ENCODE measurements around the gene PCOLCE2.

The PCOLCE2 gene

GRCh38 chr3:142863930-142864920 is 24.7 kb downstream of the PCOLCE2 start:
- ATAC-seq, result peak; percentile 25
- DNase-seq, result no peak

- ATAC-seq (peak; percentile 83), DNase-seq (peak; percentile 7)
Measured at GRCh38 chr3:142863010-142863817, 25.7 kb downstream of the PCOLCE2 start.

- DNase-seq (no peak), ATAC-seq (no peak)
Measured at GRCh38 chr3:142861926-142862325, 27.0 kb downstream of the PCOLCE2 start.

- no peak for DNase-seq
- no peak for ATAC-seq
Measured at GRCh38 chr3:142858043-142858442, 30.8 kb downstream of the PCOLCE2 start.

GRCh38 chr3:142857056-142857455 is 31.8 kb downstream of the PCOLCE2 start:
- ATAC-seq (no peak), DNase-seq (no peak)

GRCh38 chr3:142853270-142854168 is 35.4 kb downstream of the PCOLCE2 start:
- DNase-seq, result no peak
- no peak for ATAC-seq

- ATAC-seq, result no peak
- no peak for DNase-seq
Measured at GRCh38 chr3:142852009-142852408, 36.9 kb downstream of the PCOLCE2 start.

GRCh38 chr3:142850395-142851023 is 38.4 kb downstream of the PCOLCE2 start:
- DNase-seq (peak; percentile 10), ATAC-seq (peak; percentile 99)

- no peak for DNase-seq
Measured at GRCh38 chr3:142849148-142849547, 39.7 kb downstream of the PCOLCE2 start.

GRCh38 chr3:142846779-142847577 is 41.9 kb downstream of the PCOLCE2 start:
- DNase-seq (no peak), ATAC-seq (no peak)

More at GRCh38 chr3:142849148-142849547, 39.7 kb downstream of the PCOLCE2 start:
- no peak for ATAC-seq

GRCh38 chr3:142844339-142844977 is 44.4 kb downstream of the PCOLCE2 start:
- ATAC-seq (peak; percentile 79), DNase-seq (no peak)

GRCh38 chr3:142839831-142840230 is 49.1 kb downstream of the PCOLCE2 start:
- no peak for DNase-seq
- no peak for ATAC-seq

GRCh38 chr3:142837526-142837925 is 51.4 kb downstream of the PCOLCE2 start:
- ATAC-seq (no peak), DNase-seq (no peak)

- ATAC-seq (peak; percentile 97), DNase-seq (peak; percentile 79)
Measured at GRCh38 chr3:142828703-142829305, 60.1 kb downstream of the PCOLCE2 start.

GRCh38 chr3:142819179-142819578 is 69.7 kb downstream of the PCOLCE2 start:
- ATAC-seq (peak; percentile 49), DNase-seq (no peak)

GRCh38 chr3:142818651-142819050 is 70.2 kb downstream of the PCOLCE2 start:
- ATAC-seq (no peak), DNase-seq (no peak)

GRCh38 chr3:142817897-142818296 is 71.0 kb downstream of the PCOLCE2 start:
- ATAC-seq, result no peak

GRCh38 chr3:142817356-142817755 is 71.5 kb downstream of the PCOLCE2 start:
- no peak for ATAC-seq

More at GRCh38 chr3:142817897-142818296, 71.0 kb downstream of the PCOLCE2 start:
- no peak for DNase-seq

GRCh38 chr3:142815803-142816202 is 73.1 kb downstream of the PCOLCE2 start:
- ATAC-seq (no peak), DNase-seq (no peak)

More at GRCh38 chr3:142817356-142817755, 71.5 kb downstream of the PCOLCE2 start:
- DNase-seq, result no peak

Measured in stimulated activated naive CD8-positive, alpha-beta T cell treated with anti-CD3 and anti-CD28 coated beads, Interleukin-15, Interleukin-2, amounts not matched to agents 100 U/mL and 50 U/mL, for 24 hours (primary cell).